Hair follicle dermal papilla cell (primary cell): Measurements from ENCODE around the gene CD79B. TPM values are rescaled to one million over a fixed set of nuclear protein-coding genes. Genes with fewer than 3 reads are reported as not detected.

Experiments used
- small RNA-seq: library from RNA; depleted of rRNA; stranded (forward); fragments of <200 nt; gene quantifications from one replicate; pipeline ENCODE3, GENCODE V24; 2012
- total RNA-seq: library from RNA; depleted of rRNA; stranded (reverse); fragments of >200 nt; gene quantifications from 2 replicates; pipeline ENCODE4 v1.2.3, GENCODE V29; 2012

CD79B gene
- 0.16 and 0.24 TPM in 2 replicates for total RNA-seq

GRCh38 chr17:63931981-63932561 is at the start of gene CD79B:
CD79B (minus strand) TSS chr17:63932331; CDS start chr17:63932261, 70 bp downstream.

GRCh38 chr17:63972796-63973195 is 40.7 kb upstream of the CD79B start, which contains the start of gene SCN4A:
SCN4A (minus strand) TSS chr17:63972918; CDS start chr17:63972841, 77 bp downstream.

GRCh38 chr17:63918789-63919305 is 13.3 kb downstream of the CD79B start, which contains the start of gene GH1:
GH1 (minus strand) TSS chr17:63918839; CDS start chr17:63918776, 63 bp downstream.

GRCh38 chr17:63911041-63911635 is 21.0 kb downstream of the CD79B start, which contains the start of gene CSHL1:
CSHL1 (minus strand) TSS chr17:63911258; CDS start chr17:63911196, 62 bp downstream.

GRCh38 chr17:63896524-63897354 is 35.4 kb downstream of the CD79B start, which contains the start of gene CSH1:
CSH1 (minus strand) TSS chr17:63896574; CDS start chr17:63896511, 63 bp downstream.

GRCh38 chr17:63881935-63882601 is 50.1 kb downstream of the CD79B start, which contains the start of gene GH2:
GH2 (minus strand) TSS chr17:63881944; CDS start chr17:63881801, 143 bp downstream.

Small RNA genes lying within 50 kb of the gene (small RNA-seq; reads per million reads assigned to genes)
- gene AC040958.1 (not detected), gene AC127029.1 (not detected), gene GH1 (not detected)

Other genes with a start within 250 kb of the CD79B start
- gene LIMD2, start 232.2 kb downstream of the CD79B start, total RNA-seq: 6.8 and 10.5 TPM in 2 replicates
- gene STRADA, start 190.5 kb downstream of the CD79B start, total RNA-seq: 23.9 and 29.4 TPM in 2 replicates
- gene CCDC47, start 158.7 kb downstream of the CD79B start, total RNA-seq: 47.6 and 51.0 TPM in 2 replicates
- gene DDX42, start 158.2 kb downstream of the CD79B start, total RNA-seq: 66.4 and 72.7 TPM in 2 replicates
- gene PSMC5, start 104.9 kb downstream of the CD79B start, total RNA-seq: 30.3 and 36.3 TPM in 2 replicates
- 29.5 and 44.5 TPM in 2 replicates for gene FTSJ3, start 104.7 kb downstream of the CD79B start, total RNA-seq
- gene SMARCD2, start 89.6 kb downstream of the CD79B start, total RNA-seq: 92.8 and 99.9 TPM in 2 replicates
- not detected in 2 replicates for gene CSH2, start 58.7 kb downstream of the CD79B start, total RNA-seq
- gene GH2, start 50.4 kb downstream of the CD79B start, total RNA-seq: not detected in 2 replicates
- not detected in 2 replicates for gene CSH1, start 35.8 kb downstream of the CD79B start, total RNA-seq
- not detected in 2 replicates for gene CSHL1, start 21.1 kb downstream of the CD79B start, total RNA-seq
- gene GH1, start 13.5 kb downstream of the CD79B start, total RNA-seq: not detected in 2 replicates
- gene SCN4A, start 40.6 kb upstream of the CD79B start, total RNA-seq: under 0.01 TPM in 1 of 2 replicates, not detected in the other
- gene PRR29, start 66.0 kb upstream of the CD79B start, total RNA-seq: under 0.01 TPM in 1 of 2 replicates, not detected in the other
- gene ICAM2, start 88.3 kb upstream of the CD79B start, total RNA-seq: 0.73 and 1.5 TPM in 2 replicates
- gene ERN1, start 197.8 kb upstream of the CD79B start, total RNA-seq: 8.7 and 11.2 TPM in 2 replicates